NCI-H524 (cell line): ENCODE data around the gene PRAF2.
A peak's percentile ranks its signal among the peaks of the same experiment; 100 is the strongest.

Experiments used
- DNase-seq, 2 experiments: peaks; one replicate each; lab custom pipeline; 2025; lab: John Stamatoyannopoulos, UW

PRAF2 gene

GRCh38 chrX:49042581-49043219 is 31.1 kb downstream of the PRAF2 start:
- peak in 1 of 2 experiments; percentile 34 for DNase-seq

- peak; percentile 53 to 77 for DNase-seq
Observed at GRCh38 chrX:49041744-49042580, 31.8 kb downstream of the PRAF2 start.

- DNase-seq = no peak
Observed at GRCh38 chrX:49040376-49040955, 33.3 kb downstream of the PRAF2 start.

GRCh38 chrX:49039598-49040375 is 34.0 kb downstream of the PRAF2 start:
- DNase-seq = peak; percentile 12 to 53

- DNase-seq = no peak
Observed at GRCh38 chrX:49037883-49038475, 35.8 kb downstream of the PRAF2 start.

- DNase-seq = no peak
Observed at GRCh38 chrX:49030283-49030682, 43.5 kb downstream of the PRAF2 start.

GRCh38 chrX:49029876-49030275 is 43.9 kb downstream of the PRAF2 start:
- DNase-seq = no peak
